GM21381 (cell line): ENCODE measurements around the gene PPEF2.
A peak's percentile ranks its signal among the peaks of the same experiment; 100 is the strongest.

Experiments
- ATAC-seq: cut with Tn5 transposase; IDR thresholded peaks from one replicate; pipeline ENCODE4 v1.9.1; 2021; ENCODE audit warnings: mild to moderate bottlenecking, moderate library complexity; ENCODE audit not compliant: unreplicated experiment

Gene PPEF2

DNA sequence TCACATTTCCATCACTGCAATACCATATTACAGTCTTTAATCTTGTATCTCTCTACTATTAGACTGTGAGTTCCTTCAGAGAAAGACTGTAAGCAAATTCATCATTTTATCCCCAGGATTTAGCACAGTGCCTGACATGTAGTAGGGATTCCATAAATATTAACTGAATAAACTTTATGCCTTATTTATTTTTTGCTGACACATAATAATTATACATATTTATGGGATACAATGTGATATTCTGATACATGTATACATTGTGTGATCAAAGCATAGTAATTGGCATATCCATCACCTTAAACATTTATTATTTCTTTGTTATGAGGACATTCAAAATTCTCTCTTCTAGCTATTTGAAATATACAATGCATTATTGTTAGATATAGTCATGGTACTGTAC is 3.7 kb downstream of the PPEF2 start:
- no peak for ATAC-seq

DNA sequence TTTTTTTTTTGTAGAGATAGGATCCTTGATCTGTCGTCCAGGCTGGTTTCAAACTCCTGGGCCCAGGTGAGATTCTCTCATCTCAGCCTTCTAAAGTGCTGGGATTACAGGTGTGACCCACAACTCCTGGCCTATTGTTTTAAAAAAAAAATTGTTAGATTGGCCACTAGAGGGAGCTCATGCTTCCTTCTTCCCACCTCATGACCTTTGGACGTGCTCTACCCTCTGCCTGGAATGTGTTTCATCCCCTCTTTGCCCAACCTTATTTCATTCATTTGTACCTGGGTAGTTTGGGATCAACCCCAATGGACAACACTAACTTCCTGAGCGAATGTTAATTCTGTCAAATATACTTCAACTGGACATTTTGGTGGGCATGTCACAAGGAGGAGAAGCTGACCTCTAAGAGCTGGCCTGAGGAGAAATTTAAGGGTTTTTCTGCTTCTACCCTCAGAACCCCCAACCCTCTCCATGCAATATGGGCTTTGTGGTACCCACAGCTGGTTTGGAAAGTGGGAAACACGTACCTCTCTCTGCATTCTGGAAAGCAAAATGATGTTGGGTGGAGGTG is 6.4 kb downstream of the PPEF2 start:
- ATAC-seq: no peak

DNA sequence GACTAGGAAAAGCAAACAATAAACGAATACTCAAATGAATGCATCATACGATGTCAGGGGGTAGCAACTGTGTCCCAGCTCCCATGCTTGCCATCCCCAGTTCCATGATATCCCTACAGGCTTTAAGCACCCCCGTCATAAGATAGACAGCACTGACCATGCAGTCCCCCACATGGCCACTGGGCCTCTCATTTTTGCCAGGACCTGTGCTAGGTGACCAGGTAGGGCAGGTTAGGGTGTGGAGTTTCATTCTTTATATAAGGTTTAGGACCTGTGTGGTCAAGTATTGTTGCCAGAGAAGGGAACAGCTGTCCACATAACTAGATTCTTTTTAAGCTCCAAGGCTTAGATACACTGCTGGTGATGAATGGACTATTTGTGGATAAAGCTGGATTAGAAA is 9.7 kb downstream of the PPEF2 start:
- no peak for ATAC-seq

DNA sequence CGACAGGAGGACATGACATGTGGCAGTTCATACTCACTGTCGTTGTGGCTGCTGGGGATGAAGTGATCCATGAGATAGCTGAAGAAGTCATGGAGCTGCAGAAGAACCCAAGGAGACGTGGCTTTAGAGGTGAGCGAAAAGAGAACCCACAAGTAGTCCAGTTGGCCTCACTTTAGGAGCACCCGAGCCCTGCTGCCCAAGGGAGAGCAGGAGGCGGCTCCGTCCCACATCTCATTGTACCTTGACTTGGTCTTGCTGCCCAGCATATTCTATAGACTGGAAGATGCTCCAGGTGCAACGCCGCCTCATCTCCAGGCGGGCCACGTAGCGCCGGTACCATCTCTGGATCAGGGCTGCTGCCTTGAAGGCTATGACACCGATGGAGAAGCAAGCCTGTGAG is 10.6 kb downstream of the PPEF2 start:
- no peak for ATAC-seq

DNA sequence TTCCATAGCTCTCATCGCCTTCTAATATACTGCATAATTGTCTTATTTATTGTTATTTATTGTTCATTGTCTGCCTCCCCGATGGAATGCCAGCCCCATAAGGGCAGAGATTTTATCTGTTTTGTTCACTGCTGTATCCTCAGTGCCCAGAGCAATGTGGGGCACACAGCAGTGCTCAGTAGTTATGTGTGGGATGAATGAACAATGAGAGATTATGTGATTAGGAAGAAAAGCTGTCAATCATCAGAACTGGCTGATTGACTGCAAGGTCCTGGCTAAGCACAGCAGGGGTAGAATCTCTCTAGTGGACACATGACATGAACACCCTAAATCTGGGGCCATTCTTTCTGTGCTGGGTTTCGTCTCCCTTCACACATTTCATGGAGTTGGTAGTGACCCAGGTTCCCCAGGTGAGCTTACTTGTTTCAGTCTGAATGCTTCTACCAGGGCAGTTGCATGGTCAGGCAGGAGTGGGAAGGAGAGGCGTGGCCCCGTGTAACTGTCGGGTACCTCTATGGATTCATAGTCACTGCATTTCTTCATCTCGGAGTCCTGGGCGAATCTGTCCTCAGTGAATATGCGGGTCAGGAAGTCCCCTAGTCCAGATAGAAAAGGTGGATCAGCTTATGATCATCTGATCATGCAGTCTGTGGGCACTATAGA is 12.6 kb downstream of the PPEF2 start:
- ATAC-seq: no peak

DNA sequence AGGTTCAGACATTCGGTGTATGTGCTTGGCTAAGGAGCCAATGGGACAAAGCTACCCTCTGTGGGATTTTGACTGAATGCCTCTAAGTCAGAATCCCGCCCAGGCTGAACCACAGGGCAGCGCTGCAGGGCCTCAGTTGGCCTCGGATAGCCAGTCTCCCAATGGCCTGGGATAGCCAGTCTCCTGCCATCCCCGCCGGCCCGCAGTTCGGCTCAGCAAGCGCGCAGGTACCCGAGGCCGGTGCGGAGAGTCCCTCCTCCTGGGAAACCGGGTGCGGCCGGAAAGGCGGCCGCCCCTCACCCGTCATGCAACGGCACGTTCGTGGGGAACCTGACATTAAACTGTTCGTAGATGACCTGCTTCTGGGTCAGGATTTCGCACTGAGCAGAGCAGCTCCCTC is 16.1 kb downstream of the PPEF2 start:
- ATAC-seq: no peak

DNA sequence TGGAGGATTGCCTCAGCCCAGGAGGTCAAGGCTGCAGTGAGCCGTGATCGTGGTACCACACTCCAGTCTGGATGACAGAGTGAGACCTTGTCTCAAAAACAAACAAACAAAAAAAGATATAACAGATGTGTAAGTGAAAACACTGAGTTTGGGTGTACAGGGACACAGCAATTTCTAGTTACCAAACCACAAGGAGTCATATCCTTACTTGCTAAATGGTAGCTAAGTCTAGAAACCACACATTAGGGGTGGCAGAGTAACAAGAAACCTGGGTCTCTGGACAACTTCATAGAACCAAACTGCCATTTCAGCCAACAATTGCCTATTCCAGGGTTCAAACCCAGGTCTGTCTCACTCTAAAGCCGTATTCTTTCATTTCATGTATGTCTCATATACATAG is 20.8 kb downstream of the PPEF2 start:
- ATAC-seq: no peak

DNA sequence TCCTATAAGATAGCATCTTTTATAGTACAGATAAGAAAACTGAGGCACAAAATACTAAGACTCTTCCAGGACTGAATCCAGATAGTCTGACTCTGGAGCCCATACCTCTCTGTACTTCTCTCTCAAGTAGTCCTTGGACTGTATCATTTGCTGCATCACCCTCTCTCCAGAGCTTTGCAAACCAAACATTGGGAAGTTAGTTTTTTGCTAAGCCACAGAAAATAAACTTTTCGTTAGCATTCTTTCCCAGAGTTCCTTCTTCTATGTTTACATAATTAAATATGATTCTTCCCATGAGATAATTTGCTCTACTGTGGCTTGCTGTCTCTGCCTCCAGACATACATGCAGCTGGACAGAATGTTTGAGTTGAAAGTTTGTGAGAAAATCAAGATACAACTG is 22.0 kb downstream of the PPEF2 start:
- no peak for ATAC-seq

DNA sequence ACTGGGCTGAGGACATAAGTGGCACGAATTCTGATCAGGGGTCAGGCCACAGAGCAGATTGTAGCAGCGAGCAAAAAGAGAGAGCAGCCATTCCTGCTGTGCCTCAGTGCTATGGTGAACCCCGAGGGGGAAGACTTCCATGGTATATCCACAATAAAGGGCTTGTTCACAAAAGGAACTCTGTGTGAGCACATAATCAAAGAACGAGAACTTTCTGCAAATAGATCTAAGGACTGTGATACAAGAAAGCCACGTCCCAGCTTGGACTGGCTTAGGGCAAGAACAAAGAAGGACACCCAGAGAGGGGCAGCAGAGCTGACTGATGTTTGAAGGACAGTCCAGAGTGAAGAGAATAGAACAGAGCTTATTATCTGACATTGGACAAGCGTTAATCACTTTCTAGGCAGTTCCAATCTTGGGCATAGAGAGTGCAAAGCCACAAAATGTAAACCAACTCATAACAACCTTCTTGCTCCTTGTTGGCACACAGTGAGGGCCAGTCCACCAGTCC is 24.0 kb downstream of the PPEF2 start:
- no peak for ATAC-seq

DNA sequence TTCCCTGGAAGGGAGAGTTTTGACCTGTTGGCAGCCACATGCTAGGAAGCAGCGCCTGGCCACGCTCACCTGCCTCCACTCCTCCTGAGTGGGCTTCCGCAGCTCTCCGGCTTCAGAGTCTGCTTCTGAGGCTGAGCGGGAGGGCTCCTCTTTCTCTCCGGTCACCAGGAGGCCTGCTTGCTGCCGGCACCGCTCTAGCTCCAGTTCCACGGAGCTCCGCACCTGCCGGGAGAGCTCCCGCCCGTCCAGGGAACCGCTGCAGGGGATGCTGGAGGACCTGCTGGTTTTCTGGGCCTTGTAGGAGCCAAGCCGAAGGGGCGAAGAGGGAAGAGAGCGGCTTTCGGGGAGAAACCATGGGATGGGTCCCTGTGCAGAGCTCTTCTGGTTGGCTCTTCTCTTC is 26.0 kb downstream of the PPEF2 start:
- no peak for ATAC-seq

DNA sequence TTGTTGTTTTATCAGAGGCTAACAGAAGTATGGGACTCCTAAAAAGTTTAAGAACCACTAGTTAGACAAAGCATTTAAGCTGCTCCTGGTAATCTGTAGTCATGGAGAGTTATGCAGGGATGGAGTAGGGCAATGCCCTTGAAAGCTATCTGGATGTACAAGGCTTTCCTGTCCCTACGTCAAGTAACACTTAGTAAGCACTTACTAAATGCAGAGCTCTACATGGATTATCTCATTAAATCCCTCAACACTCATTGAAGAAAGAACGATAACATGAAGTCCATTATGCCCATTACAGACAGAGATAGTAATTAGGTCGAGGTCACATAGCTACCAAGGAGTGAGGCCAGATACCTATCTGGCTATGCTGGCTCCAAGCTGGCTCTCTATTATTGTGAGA is 33.2 kb downstream of the PPEF2 start:
- no peak for ATAC-seq

DNA sequence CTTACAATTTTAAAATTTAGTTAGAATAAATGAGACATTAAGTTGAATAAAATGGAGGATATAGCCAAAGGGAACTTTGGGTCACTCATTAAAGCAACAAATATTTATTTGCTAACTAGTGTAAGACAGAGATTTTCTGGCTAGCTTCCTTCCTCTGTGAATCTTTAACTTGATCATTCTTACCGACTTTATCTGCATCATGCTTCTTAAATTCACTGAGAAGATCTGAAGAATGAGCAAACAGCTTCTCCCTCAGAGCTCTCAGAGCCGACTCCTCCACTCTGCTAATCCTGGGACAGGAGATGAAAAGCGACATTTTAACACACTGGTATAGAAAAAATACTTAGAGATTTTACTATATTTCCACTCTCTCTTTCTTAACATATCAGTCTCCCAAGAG is 35.1 kb downstream of the PPEF2 start:
- no peak for ATAC-seq

DNA sequence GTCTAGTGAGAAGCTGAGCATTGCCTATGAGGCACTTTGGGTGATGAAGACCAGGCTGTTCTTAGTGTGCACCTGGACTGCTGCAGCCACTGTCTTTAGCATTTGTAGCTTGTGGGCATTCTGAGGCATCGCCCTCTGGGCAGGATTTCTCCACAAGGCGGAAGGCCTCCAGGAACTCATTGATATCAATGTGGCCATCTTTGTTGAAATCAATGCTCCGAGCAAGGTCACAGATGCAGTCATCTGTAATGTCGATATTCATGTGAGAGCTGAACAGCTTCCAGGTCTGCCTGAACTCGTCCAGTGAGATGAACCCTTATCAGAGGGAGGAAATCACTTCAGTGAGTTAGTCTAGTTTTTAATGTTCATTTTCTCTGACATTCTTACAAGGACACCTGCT is 41.6 kb downstream of the PPEF2 start:
- no peak for ATAC-seq

DNA sequence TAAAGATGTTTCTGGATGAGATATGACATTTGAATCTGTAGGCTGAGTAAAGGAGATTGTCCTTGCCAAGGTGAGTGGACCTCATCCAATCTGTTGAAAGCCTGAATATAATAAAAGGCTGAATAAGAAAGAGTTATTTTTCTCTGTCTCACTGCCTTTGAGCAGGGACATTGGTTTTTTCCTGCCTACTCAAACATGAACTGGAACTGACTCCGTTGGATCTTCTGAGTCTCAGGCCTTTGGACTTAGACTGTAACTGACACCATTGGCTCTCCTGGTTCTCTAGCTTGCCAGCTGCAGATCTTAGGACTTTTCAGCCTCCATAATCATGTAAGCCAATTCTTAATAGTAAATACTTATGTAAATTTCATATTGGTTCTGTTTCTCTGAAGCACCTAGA is 43.5 kb downstream of the PPEF2 start:
- no peak for ATAC-seq

DNA sequence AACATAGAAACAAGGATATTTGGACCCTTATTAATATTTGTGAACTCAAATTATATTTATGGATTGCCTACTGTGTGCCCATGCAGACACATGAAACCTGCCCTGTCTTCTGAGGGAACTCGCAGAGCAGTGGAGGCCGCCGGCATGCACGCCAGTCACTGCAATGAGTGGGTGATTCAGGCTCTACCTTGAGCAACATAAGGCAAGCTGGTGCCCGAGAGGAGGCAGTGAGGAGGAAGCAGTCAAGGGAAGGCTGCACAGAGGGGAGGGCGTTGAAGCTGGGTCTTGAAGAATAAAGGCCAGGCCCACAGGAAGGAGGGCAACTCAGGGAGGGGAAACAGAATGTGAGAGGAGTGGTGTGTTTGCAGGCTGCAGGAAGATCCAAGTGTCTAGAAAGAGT is 52.8 kb downstream of the PPEF2 start:
- no peak for ATAC-seq

DNA sequence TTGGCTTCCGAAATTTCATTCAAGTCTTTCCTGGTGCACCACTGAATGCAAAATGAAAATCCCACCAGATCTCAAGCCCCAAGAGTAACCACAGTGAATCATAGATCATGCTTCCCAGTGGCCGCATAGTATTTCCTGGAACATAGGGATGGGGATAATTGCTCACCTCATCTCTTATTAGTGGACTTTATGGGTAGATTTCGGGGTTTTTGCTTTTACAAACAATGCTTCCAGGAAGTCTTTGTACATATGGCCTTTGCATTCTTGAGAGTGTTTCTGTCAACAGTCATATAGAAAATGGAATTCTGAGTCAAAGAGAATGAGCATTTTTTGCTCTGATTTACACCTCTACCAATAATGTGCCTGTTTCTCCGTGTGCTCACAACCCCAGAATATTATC is 53.4 kb downstream of the PPEF2 start:
- no peak for ATAC-seq

DNA sequence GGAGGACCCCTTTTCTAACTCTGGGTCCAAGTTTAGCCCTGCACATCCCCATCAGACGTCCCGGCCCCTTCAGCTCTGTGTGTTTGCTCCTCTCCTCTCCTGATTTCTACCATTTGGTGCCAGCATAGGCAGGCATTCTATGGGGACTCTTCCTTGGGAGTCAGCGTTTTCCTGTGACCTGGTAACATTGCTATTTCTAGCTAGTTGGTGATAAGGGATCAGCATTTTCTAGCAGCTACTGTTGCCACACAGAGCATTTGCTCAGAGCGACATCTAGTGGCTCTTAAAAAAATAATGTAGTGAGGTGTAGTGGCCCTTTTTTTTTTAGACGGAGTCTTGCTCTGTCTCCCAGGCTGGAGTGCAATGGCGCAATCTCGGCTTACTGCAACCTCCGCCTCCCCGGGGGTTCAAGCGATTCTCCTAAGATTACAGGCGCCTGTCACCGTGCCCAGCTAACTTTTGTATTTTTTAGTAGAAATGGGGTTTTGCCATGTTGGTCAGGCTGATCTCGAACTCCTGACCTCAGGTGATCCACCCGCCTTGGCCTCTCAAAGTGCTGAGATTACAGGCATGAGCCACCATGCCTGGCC is 54.0 kb downstream of the PPEF2 start:
- ATAC-seq: peak; percentile 66

DNA sequence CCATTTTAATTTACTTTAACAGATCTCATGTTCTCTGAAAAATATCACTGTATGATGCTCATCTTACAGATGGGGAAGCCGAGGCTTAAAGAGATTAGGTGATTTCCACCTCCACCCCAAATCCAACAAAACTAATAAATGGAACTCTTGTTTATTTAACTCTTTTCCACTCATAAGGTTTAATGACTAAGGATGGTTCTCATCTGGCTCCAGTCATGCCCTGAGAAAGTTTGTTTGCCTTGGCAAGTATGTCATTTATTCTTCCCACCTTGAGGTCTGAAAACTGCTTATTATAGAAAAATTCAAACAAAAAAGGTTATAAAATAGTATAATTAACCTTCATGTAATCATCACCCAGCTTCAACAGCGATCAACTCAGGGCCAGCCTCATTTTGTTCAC is 56.3 kb downstream of the PPEF2 start:
- no peak for ATAC-seq

DNA sequence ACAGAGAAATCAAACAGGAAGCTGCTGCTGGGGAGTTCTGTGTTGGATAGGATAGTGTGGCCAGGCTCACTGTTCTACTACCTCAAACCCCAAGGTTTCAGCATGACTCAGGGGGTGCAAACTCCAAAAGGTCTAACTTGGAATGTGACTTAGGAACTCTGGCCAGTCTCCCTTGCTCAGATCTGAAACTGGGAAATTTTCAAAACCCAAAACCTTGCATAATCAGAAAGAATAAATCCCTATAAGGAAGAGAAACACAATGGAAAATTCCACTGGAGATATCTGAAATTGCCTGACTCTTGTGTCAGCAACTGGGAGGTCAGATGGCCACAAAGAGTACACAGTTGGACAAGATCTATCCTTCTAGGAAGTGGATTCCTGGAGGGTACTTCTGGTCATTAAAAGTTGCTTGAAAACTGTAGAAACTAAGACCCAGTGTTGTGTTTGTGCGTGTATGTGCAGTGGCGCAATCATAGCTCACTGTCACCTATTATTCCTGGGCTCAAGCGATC is 58.0 kb downstream of the PPEF2 start:
- no peak for ATAC-seq

DNA sequence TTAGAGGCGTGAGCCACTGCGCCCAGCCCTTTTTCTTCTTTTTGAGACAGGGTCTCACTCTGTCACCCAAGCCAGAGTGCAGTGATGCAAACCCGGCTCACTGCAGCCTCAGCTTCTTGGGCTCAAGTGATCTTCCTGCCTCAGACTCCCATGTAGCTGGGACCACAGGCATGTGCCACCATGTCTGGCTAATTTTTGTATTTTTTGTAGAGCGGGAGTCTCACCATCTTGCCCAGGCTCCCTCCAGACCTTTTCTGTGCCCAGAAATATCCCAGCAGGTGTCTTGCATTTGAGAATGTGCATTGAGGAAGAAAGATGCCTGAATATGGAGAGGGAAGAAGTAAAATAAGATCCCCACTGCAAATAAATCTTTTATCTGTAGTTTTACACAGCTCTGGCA is 58.7 kb downstream of the PPEF2 start:
- ATAC-seq: no peak

DNA sequence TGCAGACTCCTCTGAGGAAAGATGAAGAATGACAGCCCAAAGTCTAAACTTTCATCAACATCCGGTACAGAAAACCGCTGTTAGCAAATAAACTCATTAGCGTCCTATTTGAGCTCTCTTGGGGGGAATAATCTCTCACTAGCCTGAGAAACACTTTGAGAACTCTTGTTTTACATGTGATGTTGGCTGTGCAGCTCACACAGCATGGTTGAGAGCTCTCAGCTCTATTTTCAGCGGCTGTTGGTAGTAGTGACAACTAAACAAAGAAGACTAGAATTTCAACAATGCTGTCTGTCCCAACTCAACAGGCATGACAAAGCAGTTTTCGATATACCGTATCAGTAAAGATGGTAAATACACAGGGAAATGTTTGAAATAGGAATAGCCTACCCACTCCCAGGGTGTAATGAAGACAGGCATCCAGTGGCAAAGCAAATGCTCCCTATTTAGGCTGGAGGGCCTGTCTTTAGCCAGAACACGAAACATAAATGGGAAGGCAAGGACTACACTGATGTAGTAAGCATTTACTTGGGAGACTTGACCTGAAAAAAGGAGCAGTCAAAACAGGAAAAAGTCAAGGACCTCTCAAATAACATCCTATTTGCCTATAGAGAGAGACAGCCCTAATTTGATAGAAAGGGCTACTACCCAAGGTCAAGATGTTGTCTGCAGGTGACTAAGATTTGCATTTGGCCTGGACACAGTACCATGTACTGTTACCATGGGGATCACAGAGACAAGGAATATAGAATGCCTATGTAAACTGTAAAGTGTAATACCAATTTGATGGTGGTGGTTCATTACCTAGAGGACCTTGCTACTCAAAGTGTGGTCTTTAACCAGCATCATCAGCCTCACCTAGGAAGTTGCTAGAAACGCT is 60.4 kb downstream of the PPEF2 start:
- ATAC-seq: no peak
